IPS-20b (cell line): ENCODE results near the gene GFOD2.

Experiments used
- H3K27ac ChIP-seq: one replicate; pipeline ENCODE4 v1.5.1; 2013; ENCODE audit warnings: low read length
- H3K27me3 ChIP-seq: 2 replicates; pipeline ENCODE4 v1.6.1; 2013; ENCODE audit warnings: mild to moderate bottlenecking, low read length, inconsistent platforms; ENCODE audit not compliant: insufficient read depth
- H3K36me3 ChIP-seq: 2 replicates; pipeline ENCODE4 v1.6.1; 2013; ENCODE audit warnings: low read depth, mild to moderate bottlenecking, inconsistent platforms, low read length, moderate library complexity; ENCODE audit not compliant: insufficient read depth
- H3K4me1 ChIP-seq: 2 replicates; pipeline ENCODE4 v1.6.1; 2013; ENCODE audit warnings: mild to moderate bottlenecking, control low read depth, inconsistent platforms, low read length, moderate library complexity; ENCODE audit not compliant: insufficient read depth
- H3K4me3 ChIP-seq: 2 replicates; pipeline ENCODE4 v1.5.1; 2013; ENCODE audit warnings: mild to moderate bottlenecking, low read length, inconsistent platforms
- H3K9ac ChIP-seq: 2 replicates; pipeline ENCODE4 v1.6.1; 2013; ENCODE audit warnings: low read depth, mild to moderate bottlenecking, inconsistent platforms, low read length, moderate library complexity
- H3K9me3 ChIP-seq: 2 replicates; pipeline ENCODE4 v1.6.1; 2013; ENCODE audit warnings: mild to moderate bottlenecking, low read depth, low read length, inconsistent platforms; ENCODE audit not compliant: insufficient read depth

Gene GFOD2

GRCh38 chr16:67666559-67667452, 52.3 kb downstream of the GFOD2 start, which contains the start of the genes C16orf86 and ENKD1:
C16orf86 (plus strand) TSS chr16:67666814; CDS start chr16:67666971, 157 bp downstream.
ENKD1 (minus strand) TSS chr16:67666750; CDS start chr16:67666442, 308 bp downstream.
- 0 out of 2 replicates have a peak, but pooled peaks cover under 1% of the 10 kb centered on the region for H3K4me1 ChIP-seq
- H3K9me3 ChIP-seq = no peaks in the 10 kb centered on the region
- no peak within 1 kb of the TSS for H3K27ac ChIP-seq
- peak within 1 kb of the TSS; percentile 69; the same call in 1 of the 2 replicates for H3K9ac ChIP-seq
- H3K36me3 ChIP-seq = no peaks in the 10 kb centered on the region
- H3K27me3 ChIP-seq = peaks cover 13% of the 10 kb centered on the region
- peak within 1 kb of the TSS; percentile 62 for H3K4me3 ChIP-seq

GRCh38 chr16:67666032-67666551, 53.0 kb downstream of the GFOD2 start:
- peak overlapping the region; percentile 62 for H3K4me3 ChIP-seq
- 0 out of 2 replicates have a peak, but pooled peaks cover 5% of the 10 kb centered on the region for H3K4me1 ChIP-seq
- H3K36me3 ChIP-seq = no peaks in the 10 kb centered on the region
- no peak overlapping the region for H3K27ac ChIP-seq
- H3K9me3 ChIP-seq = no peaks in the 10 kb centered on the region
- H3K27me3 ChIP-seq = peaks cover 18% of the 10 kb centered on the region
- peak overlapping the region; percentile 69; the same call in 1 of the 2 replicates for H3K9ac ChIP-seq

- 0 out of 2 replicates have a peak, but pooled peaks cover 5% of the 10 kb centered on the region for H3K4me1 ChIP-seq
- no peaks in the 10 kb centered on the region for H3K36me3 ChIP-seq
- peak overlapping the region; percentile 62 for H3K4me3 ChIP-seq
- no peak overlapping the region for H3K27ac ChIP-seq
- peaks cover 18% of the 10 kb centered on the region for H3K27me3 ChIP-seq
- peak overlapping the region; percentile 69; the same call in 1 of the 2 replicates for H3K9ac ChIP-seq
- H3K9me3 ChIP-seq = no peaks in the 10 kb centered on the region
These were observed 53.5 kb downstream of the GFOD2 start for GRCh38 chr16:67665598-67665997.

- Histone ChIP-seq H3K9ac (no peak overlapping the region), H3K4me3 (no peak overlapping the region), H3K36me3 (no peaks in the 10 kb centered on the region), H3K27me3 (peaks cover 18% of the 10 kb centered on the region), H3K9me3 (no peaks in the 10 kb centered on the region), H3K27ac (no peak overlapping the region), H3K4me1 (0 out of 2 replicates have a peak, but pooled peaks cover 5% of the 10 kb centered on the region)
These were observed 54.2 kb downstream of the GFOD2 start for GRCh38 chr16:67664871-67665270.

GRCh38 chr16:67664258-67664657, 54.9 kb downstream of the GFOD2 start:
- Histone ChIP-seq H3K27me3 (peaks cover 19% of the 10 kb centered on the region), H3K27ac (no peak overlapping the region), H3K9me3 (no peaks in the 10 kb centered on the region), H3K4me1 (peaks cover 7% of the 10 kb centered on the region; the same call in 1 of the 2 replicates), H3K36me3 (no peaks in the 10 kb centered on the region), H3K4me3 (no peak overlapping the region), H3K9ac (no peak overlapping the region)

GRCh38 chr16:67663877-67664222, 55.3 kb downstream of the GFOD2 start:
- Histone ChIP-seq H3K9me3 (no peaks in the 10 kb centered on the region), H3K27me3 (peaks cover 23% of the 10 kb centered on the region), H3K27ac (no peak overlapping the region), H3K4me1 (peaks cover 10% of the 10 kb centered on the region; the same call in 1 of the 2 replicates), H3K9ac (no peak overlapping the region), H3K36me3 (no peaks in the 10 kb centered on the region), H3K4me3 (no peak overlapping the region)

- Histone ChIP-seq H3K9ac (no peak overlapping the region), H3K4me1 (peaks cover 10% of the 10 kb centered on the region; the same call in 1 of the 2 replicates), H3K27me3 (peaks cover 25% of the 10 kb centered on the region)
These were observed 55.8 kb downstream of the GFOD2 start for GRCh38 chr16:67663151-67663876.

GRCh38 chr16:67662653-67663010, 56.5 kb downstream of the GFOD2 start:
- no peak overlapping the region for H3K27ac ChIP-seq
- no peaks in the 10 kb centered on the region for H3K9me3 ChIP-seq
- peaks cover 10% of the 10 kb centered on the region; the same call in 1 of the 2 replicates for H3K4me1 ChIP-seq
- no peak overlapping the region for H3K4me3 ChIP-seq
- no peak overlapping the region for H3K9ac ChIP-seq
- peaks cover 10% of the 10 kb centered on the region; the same call in 1 of the 2 replicates for H3K36me3 ChIP-seq
- peaks cover 25% of the 10 kb centered on the region for H3K27me3 ChIP-seq

More at GRCh38 chr16:67663151-67663876, 55.8 kb downstream of the GFOD2 start:
- Histone ChIP-seq H3K9me3 (no peaks in the 10 kb centered on the region), H3K27ac (no peak overlapping the region), H3K4me3 (no peak overlapping the region), H3K36me3 (peaks cover 3% of the 10 kb centered on the region; the same call in 1 of the 2 replicates)

- peak overlapping the region; percentile 70; the same call in 1 of the 2 replicates for H3K4me3 ChIP-seq
- peaks cover 19% of the 10 kb centered on the region for H3K27me3 ChIP-seq
- no peak overlapping the region for H3K27ac ChIP-seq
- peaks cover 12% of the 10 kb centered on the region; the same call in 1 of the 2 replicates for H3K36me3 ChIP-seq
- H3K9me3 ChIP-seq = no peaks in the 10 kb centered on the region
- peaks cover 10% of the 10 kb centered on the region; the same call in 1 of the 2 replicates for H3K4me1 ChIP-seq
- no peak overlapping the region for H3K9ac ChIP-seq
These were observed 57.0 kb downstream of the GFOD2 start for GRCh38 chr16:67661886-67662652.

GRCh38 chr16:67661101-67661761, 57.9 kb downstream of the GFOD2 start:
- H3K36me3 ChIP-seq = peaks cover 12% of the 10 kb centered on the region; the same call in 1 of the 2 replicates
- peaks cover 10% of the 10 kb centered on the region; the same call in 1 of the 2 replicates for H3K4me1 ChIP-seq
- H3K27me3 ChIP-seq = peaks cover 17% of the 10 kb centered on the region; the same call in 1 of the 2 replicates
- peak overlapping the region; percentile 70 for H3K4me3 ChIP-seq
- peak overlapping the region; percentile 56; the same call in 1 of the 2 replicates for H3K9ac ChIP-seq
- H3K9me3 ChIP-seq = no peaks in the 10 kb centered on the region
- no peak overlapping the region for H3K27ac ChIP-seq
